Measurements from ENCODE around the gene ZNF385B.

- no peak for TF ChIP-seq POLR2A (IDR thresholded peaks at IDR 0.05)
- no peak for TF ChIP-seq CTCF (IDR thresholded peaks at IDR 0.05)
These were observed 168.8 kb downstream of the ZNF385B start for GRCh38 chr2:179692610-179693009.

All from adrenal gland (tissue), 5 donors.